H1 (cell line): ENCODE measurements around the gene LHFPL3.

Source experiments
- CHD2 ChIP-seq: IDR thresholded peaks from 2 replicates; pipeline ENCODE4 v1.6.1; 2012; ENCODE audit warnings: low read length, improper control_type of control experiment
- CTCF ChIP-seq, 3 experiments: IDR thresholded peaks; 1 replicate in 2 of 3; 2 replicates in 1 of 3; pipeline versions ENCODE4 v1.5.1 to v1.6.1; 2011; ENCODE audit warnings: low read length in 3 of 3, mild to moderate bottlenecking in 3 of 3, inconsistent platforms in 2 of 3, low read depth in 1 of 3, moderate library complexity in 1 of 3; ENCODE audit not compliant: insufficient read depth in 1 of 3; ENCODE audit errors: control extremely low read depth in 1 of 3
- EGR1 ChIP-seq: IDR thresholded peaks from 2 replicates; pipeline ENCODE4 v1.6.1; 2011; ENCODE audit warnings: low read depth, low read length, borderline replicate concordance
- EZH2 ChIP-seq: fragments of 200-600 bp; sonication (generic); IDR thresholded peaks from 2 replicates; pipeline ENCODE4 v1.7.1; 2012; ENCODE audit warnings: low read depth, mild to moderate bottlenecking, moderate library complexity, low read length, inconsistent platforms; ENCODE audit not compliant: severe bottlenecking
- JUND ChIP-seq: IDR thresholded peaks from 2 replicates; pipeline ENCODE4 v1.6.1; 2011; ENCODE audit warnings: mild to moderate bottlenecking, improper control_type of control experiment, low read length
- KDM1A ChIP-seq: fragments of 200-600, 300-600 bp; sonication (generic); IDR thresholded peaks from 2 replicates; pipeline ENCODE4 v1.7.1; 2016; ENCODE audit warnings: mild to moderate bottlenecking, low read length, borderline replicate concordance
- POLR2A ChIP-seq, 2 experiments: IDR thresholded peaks; 1 replicate in 1 of 2; 2 replicates in 1 of 2; pipeline ENCODE4 v1.6.1; 2011; ENCODE audit warnings: low read depth in 2 of 2, low read length in 2 of 2, mild to moderate bottlenecking in 2 of 2; ENCODE audit errors: control extremely low read depth in 1 of 2
- RAD21 ChIP-seq, 2 experiments: IDR thresholded peaks in 1 of 2; conservative IDR thresholded peaks in 1 of 2; 2 replicates each; pipeline ENCODE4 v1.6.1; 2011; ENCODE audit warnings: low read depth in 2 of 2, low read length in 2 of 2, improper control_type of control experiment in 1 of 2, inconsistent platforms in 1 of 2, mild to moderate bottlenecking in 1 of 2, moderate library complexity in 1 of 2
- RBBP5 ChIP-seq: IDR thresholded peaks from 2 replicates; pipeline ENCODE4 v1.7.1; 2012; ENCODE audit warnings: low read depth, mild to moderate bottlenecking, inconsistent platforms, low read length, moderate library complexity, borderline replicate concordance
- SP1 ChIP-seq: IDR thresholded peaks from 2 replicates; pipeline ENCODE4 v1.6.1; 2011; ENCODE audit warnings: low read depth, low read length

- TF ChIP-seq EZH2 (no peak), CTCF (IDR thresholded peaks at IDR 0.05; ENCODE audit: control extremely low read depth in 1 of 3, insufficient read depth in 1 of 3, low read depth in 1 of 3, low read length in 3 of 3) (no peak), SP1 (no peak), CHD2 (no peak), POLR2A (IDR thresholded peaks at IDR 0.05; ENCODE audit: control extremely low read depth in 1 of 2, low read depth in 2 of 2, low read length in 2 of 2) (no peak), RBBP5 (no peak), EGR1 (no peak), JUND (no peak), KDM1A (no peak), RAD21 (IDR thresholded peaks at IDR 0.05 in 1 of 2, conservative IDR thresholded peaks at IDR 0.05 in 1 of 2; ENCODE audit: low read depth in 2 of 2, low read length in 2 of 2) (no peak)
Observed at GRCh38 chr7:104933521-104933988, 605.2 kb downstream of the LHFPL3 start.
